Measurements from ENCODE around the gene APOBR.

APOBR gene

DNA sequence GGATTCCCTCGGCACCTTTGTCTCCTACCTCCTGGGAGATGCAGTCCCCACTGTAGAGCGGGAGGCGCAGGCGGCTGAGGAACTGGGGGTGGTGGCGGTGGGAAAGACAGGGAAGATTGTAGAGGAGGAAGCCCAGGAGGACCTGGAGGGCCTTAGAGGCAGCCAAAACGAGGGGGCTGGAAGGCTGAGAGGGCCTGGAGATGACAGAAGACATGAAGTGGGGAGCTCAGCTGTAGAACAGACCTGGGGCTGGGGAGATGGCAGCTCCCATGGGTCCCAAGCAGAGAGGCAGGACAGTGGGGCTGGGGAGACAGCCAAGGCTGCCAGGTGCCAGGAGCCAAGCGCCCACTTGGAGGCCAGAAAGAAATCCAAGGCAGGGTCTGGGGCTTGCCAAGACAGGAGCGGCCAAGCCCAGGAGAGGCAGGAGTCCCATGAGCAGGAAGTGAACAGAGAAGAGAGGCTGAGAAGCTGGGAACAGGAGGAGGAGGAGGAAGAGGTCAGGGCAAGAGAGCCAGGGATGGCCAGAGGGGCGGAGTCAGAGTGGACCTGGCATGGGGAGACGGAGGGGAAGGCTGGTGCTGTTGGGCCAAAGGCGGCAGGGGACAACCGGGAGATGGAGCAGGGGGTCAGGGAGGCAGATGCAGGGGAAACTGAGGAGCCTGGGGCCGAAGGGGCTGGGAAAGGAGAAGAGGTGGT, 803 bp downstream of the APOBR start:
- no peak for TF ChIP-seq CTCF (IDR thresholded peaks at IDR 0.05; ENCODE audit: insufficient read depth, low read depth, low read length, missing control alignments)
- no peak for DNase-seq (ENCODE audit: low read depth)
- peak overlapping the region; percentile 40 for H3K4me3 ChIP-seq (ENCODE audit: low read depth, low read length)

- no peak for TF ChIP-seq CTCF (IDR thresholded peaks at IDR 0.05; ENCODE audit: insufficient read depth, low read depth, low read length, missing control alignments)
- H3K4me3 ChIP-seq (ENCODE audit: low read depth, low read length): no peak overlapping the region
- DNase-seq (ENCODE audit: low read depth): no peak
Observed at GRCh38 chr16:28495795-28496749, 1.6 kb downstream of the APOBR start.

- TF ChIP-seq CTCF (IDR thresholded peaks at IDR 0.05; ENCODE audit: insufficient read depth, low read depth, low read length, missing control alignments): no peak
- DNase-seq (ENCODE audit: low read depth): no peak
- H3K4me3 ChIP-seq (ENCODE audit: low read depth, low read length): no peak overlapping the region
Observed at GRCh38 chr16:28496844-28497243, 2.4 kb downstream of the APOBR start.

- TF ChIP-seq CTCF (IDR thresholded peaks at IDR 0.05; ENCODE audit: insufficient read depth, low read depth, low read length, missing control alignments): no peak
- DNase-seq (ENCODE audit: low read depth): no peak
- no peak overlapping the region for H3K4me3 ChIP-seq (ENCODE audit: low read depth, low read length)
Observed at GRCh38 chr16:28497386-28497785, 2.9 kb downstream of the APOBR start.

DNA sequence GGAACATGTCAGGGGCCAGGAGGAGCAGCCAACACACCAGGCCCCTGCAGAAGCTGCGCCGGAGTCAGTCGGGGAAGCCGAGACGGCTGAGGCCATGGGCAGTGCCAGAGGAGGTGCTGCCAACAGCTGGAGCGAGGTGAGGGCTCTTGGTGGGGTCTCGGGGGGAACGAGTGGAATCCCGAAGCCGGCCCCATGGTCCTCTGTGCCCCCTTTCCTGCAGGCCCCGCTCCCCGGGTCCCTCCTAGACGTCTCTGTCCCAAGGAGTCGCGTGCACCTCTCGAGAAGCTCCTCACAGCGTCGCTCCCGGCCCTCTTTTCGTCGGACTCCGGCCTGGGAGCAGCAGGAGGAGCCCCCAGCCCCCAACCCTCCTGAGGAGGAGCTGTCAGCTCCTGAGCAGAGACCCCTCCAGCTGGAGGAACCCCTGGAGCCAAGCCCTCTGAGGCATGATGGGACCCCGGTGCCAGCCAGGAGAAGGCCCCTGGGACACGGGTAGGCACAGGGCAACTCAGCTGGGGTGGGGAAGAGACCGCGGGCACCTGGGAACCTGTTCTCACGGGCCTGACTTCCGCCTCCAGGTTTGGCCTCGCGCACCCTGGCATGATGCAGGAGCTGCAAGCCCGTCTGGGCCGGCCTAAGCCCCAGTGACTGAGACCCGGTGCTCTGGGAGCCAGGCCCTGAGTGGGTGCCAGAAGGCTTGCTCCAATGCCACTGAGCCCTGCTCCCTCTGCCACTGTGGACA, 3.6 kb downstream of the APOBR start:
- no peak overlapping the region for H3K4me3 ChIP-seq (ENCODE audit: low read depth, low read length)
- TF ChIP-seq CTCF (IDR thresholded peaks at IDR 0.05; ENCODE audit: insufficient read depth, low read depth, low read length, missing control alignments): no peak

GRCh38 chr16:28498666-28499381, 4.4 kb downstream of the APOBR start:
- TF ChIP-seq CTCF (IDR thresholded peaks at IDR 0.05; ENCODE audit: insufficient read depth, low read depth, low read length, missing control alignments): no peak
- no peak overlapping the region for H3K4me3 ChIP-seq (ENCODE audit: low read depth, low read length)
- DNase-seq (ENCODE audit: low read depth): no peak

More for the DNA sequence above, 3.6 kb downstream of the APOBR start:
- DNase-seq (ENCODE audit: low read depth): no peak
